Embryonic facial prominence (tissue), 1 donor: ENCODE data around the gene ARHGAP6.
"Not testable (repeated sequence)": the region's sequence is repeated elsewhere in the genome, so short reads cannot be mapped to it uniquely, and the experiment has no call there.

Experiments
- DNase-seq: peaks from one replicate; pipeline ENCODE4 v3.0.0-alpha.2; 2016; ENCODE audit errors: extremely low spot score

The ARHGAP6 gene

GRCh38 chrX:11641349-11642065 lies 24.2 kb downstream of the ARHGAP6 start:
- no peak for DNase-seq

- no peak for DNase-seq
Measured at GRCh38 chrX:11640089-11640488, 25.6 kb downstream of the ARHGAP6 start.

- no peak for DNase-seq
Measured at GRCh38 chrX:11632732-11633131, 33.0 kb downstream of the ARHGAP6 start.

DNA sequence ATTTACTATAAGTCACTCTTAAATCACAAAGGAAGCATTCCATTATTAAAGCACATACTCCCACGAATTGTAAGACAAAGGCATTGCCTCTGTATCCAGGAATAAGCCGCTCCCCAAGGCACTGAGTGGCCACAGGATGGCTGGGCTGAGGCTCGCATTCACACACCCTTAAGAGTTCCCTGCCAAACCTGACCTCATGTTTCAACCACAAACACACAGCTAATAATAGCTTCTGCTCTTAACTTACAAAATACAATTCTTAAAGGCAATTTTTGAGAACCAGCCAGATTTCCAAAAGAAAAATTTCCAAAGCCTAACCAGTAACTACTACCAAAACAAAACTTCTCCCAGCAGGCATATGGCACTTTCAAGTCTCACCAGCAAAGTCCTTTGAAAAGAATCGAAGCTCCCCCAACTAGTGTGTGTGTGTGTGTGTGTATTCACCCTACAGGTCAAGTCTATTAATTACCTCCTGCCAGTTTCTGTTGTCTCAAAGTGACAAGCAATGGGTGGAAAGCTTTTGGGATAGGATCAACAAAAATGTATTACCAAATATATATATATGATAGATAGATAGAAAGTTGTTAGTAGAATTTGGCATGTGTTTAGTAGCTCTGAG lies 36.0 kb downstream of the ARHGAP6 start:
- DNase-seq = no peak

DNA sequence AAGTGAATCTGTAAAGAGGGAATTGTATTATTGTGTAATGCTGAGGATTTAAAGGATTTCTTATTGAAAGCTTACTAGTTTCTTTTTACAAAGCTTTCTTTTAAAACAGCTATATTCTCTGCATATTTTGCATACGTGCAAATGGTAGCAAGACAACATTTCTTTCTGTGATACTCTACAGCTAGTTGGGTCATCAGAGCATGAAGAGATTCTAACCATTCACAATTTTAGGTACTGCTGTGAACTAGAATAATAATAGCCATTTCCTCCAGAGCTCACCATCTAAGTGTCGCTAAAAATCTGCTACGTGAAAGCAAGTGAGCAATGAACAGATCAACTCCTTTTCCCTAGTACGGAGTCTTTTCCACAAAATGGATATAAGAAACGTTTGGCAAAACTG lies 37.3 kb downstream of the ARHGAP6 start:
- DNase-seq = no peak

DNA sequence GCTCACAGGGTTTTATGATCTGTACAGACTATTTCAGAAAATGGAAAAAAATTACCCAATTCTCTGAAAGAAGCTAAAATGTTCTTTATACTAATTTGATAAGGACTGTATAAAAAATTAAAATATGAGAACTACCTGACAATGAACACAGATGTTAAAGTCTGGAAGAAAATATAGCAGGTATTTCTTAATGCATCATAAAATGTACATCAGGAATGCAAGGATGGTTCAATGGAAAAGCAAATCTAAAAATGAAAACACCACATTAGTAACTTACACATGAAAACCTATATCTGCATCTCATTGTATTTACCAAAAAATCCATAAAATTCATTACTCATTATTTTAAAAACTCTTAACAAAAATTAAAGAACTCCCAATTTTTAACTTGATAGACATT lies 39.4 kb downstream of the ARHGAP6 start:
- no peak for DNase-seq

GRCh38 chrX:11619441-11619840 lies 46.3 kb downstream of the ARHGAP6 start:
- no peak for DNase-seq

GRCh38 chrX:11614253-11614652 lies 51.5 kb downstream of the ARHGAP6 start:
- DNase-seq = not testable (repeated sequence)

- no peak for DNase-seq
Measured at GRCh38 chrX:11611965-11612364, 53.8 kb downstream of the ARHGAP6 start.

- no peak for DNase-seq
Measured at GRCh38 chrX:11611161-11611560, 54.6 kb downstream of the ARHGAP6 start.

DNA sequence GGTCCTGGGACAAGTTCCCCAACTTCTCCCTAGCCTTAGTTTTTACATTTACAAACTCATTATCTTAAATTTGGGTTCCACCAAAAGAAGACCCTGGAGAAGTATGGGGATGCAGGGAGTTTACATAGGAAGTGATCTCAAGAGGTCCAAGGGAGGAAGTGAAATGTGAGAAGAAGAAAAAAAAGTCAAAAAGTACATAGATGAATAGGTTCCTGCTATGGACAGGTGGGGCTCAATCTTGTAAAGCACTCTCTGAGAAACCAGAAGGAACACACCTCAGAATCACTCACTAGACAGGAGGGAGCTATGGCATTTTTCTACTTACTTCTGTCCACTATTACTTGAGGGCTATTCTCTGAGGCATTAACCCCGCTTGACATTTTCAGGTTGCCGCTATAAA lies 56.6 kb downstream of the ARHGAP6 start:
- no peak for DNase-seq

DNA sequence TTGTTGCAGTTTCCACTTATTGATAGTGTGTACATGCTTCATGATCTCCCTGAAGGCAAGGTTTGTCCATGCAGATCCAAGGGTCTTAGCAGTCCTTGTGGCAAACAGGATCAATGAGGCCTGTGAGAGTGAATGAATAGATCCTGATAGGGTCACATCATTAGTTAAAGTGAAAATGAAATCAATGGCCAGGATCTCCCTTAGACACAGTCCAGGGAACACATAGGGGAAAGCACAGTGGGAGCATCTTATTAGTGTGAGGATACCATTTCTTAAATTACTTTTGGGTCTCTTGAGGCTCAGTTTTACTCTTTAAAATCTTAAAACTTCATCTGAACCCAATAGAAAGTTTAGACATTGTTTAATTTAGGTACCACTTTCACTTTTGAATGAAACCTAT lies 59.3 kb downstream of the ARHGAP6 start:
- DNase-seq = no peak

DNA sequence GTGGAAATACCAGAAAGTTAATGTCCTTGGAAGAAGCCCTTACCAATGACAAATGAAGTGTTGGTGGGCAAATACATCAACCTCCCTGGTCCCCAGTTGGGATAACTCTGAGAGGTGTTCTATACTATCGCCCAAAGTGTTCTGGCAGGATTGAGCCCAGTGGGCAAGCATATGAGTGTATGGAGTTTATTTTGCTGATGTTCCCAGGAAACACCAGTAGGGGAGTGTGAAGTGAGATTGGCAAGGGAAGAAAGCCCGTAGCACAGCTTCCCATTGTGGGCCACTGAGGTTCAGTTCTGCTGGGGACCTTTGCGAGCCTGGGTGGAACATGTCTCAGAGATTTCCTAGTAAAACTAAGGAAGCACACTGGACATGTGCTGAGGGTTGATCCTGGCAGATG lies 65.1 kb downstream of the ARHGAP6 start:
- DNase-seq = no peak

DNA sequence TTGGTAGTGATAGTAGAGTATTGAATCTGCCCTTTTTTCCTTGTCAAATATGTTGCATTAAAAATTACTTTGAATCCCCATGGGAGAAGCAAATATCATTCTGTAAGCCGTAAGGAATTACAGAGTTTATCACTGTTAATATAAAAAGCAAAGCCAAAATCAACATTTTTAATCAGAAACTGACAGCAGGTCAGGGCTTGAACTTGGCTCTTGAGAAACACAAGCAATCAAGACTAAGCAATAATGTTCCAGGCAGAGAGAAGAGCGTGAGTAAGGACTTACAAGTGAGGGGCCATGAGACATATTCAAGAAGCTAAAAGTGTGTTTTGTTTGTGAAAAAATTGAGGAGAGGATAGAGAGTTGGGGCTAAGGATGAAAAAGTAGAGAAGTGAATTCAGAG lies 68.2 kb downstream of the ARHGAP6 start:
- no peak for DNase-seq

GRCh38 chrX:11591723-11592346 lies 73.9 kb downstream of the ARHGAP6 start:
- no peak for DNase-seq

- no peak for DNase-seq
Measured at GRCh38 chrX:11589641-11590040, 76.1 kb downstream of the ARHGAP6 start.

DNA sequence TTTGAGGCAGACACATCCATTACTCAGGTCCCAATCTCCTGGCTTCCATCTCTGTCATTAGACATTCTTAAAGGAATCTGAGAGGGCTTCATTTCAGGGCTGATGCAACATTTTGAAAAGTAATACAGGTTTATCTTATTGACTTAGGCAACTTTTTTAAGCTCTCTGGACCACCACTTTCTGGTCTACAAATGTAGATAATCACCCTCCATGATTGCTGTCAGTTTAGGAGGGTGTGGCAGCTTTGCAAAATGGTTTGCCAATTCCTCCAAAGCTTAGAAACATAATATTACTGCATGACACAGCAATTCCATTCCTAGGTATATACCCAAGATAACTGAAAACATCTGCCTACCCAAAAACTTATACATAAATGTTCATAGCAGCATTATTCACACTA lies 77.6 kb downstream of the ARHGAP6 start:
- no peak for DNase-seq

- DNase-seq = no peak
Measured at GRCh38 chrX:11585174-11585573, 80.5 kb downstream of the ARHGAP6 start.

- DNase-seq = no peak
Measured at GRCh38 chrX:11580789-11581188, 84.9 kb downstream of the ARHGAP6 start.

DNA sequence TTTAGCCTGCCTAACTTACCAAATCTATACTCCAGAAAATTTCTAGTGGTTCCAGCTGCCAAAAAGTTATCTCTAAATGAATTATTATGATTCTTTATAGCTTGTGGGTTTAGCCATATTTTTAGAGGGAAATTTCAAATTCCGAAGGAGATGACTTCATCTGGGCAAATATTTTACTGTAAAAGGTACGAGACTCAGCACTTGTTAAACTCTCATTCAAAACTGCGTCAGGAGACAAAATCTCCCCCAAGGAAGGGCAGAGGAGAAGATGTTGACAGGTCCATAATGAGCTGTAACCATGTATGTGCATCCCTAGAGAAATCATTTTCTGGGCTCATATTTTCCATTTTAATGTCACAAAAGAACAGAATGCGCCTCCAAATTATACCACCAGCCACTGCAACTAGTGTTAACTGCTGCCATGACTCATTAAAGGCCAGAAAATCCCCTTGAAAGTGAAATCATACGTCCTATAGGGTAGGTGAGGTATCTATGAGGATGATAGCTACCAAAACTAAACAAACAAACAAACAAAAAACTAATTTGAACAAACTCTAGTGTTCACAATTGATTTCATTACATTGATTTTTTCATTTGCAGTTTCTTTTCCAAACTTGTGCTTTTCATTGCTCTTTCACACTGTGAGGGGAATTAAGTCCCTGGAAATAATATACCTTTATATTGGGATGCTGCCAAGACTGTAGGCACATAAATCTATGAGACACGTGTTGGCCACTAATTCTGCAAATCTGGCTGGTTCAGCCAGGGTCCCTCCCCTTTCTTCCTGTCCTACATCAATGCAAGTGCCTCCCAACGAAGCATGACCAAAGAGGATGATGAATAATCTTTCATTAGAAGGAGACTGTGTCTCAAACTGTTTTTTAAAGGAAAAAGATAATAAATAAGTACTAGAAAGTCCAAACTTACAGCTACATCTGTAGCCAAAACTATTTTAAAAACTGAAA lies 85.8 kb downstream of the ARHGAP6 start:
- no peak for DNase-seq

GRCh38 chrX:11578301-11578700 lies 87.4 kb downstream of the ARHGAP6 start:
- not testable (repeated sequence) for DNase-seq

GRCh38 chrX:11577603-11578002 lies 88.1 kb downstream of the ARHGAP6 start:
- no peak for DNase-seq
